K562 (cell line): Measurements from ENCODE around the gene PCCA. TPM values are rescaled to one million over a fixed set of nuclear protein-coding genes. Genes with fewer than 3 reads are reported as not detected.

Experiments used
- ATAC-seq: fragments of 200-7000 bp; cut with Tn5 transposase; 3 replicates; pipeline ENCODE4 v1.9.1; 2020; ENCODE audit warnings: moderate library complexity
- BruUV-seq: library from RNA; stranded (reverse); fragments of 400-500 nt; replicated peaks from 2 replicates; lab custom pipeline; 2021; lab: Mats Ljungman, UMichigan
- CTCF ChIA-PET: fragments of 300-600 bp; formaldehyde crosslinking; extraction: SDS; loops from one replicate; lab custom pipeline; 2021; ENCODE audit warnings: low intra/inter-chr PET ratio; lab: Yijun Ruan, JAX
- POLR2A ChIA-PET: fragments of 300-600, 350-650 bp; sonication (Branson Sonifier 250); formaldehyde crosslinking; extraction: SDS; loops from one replicate; lab custom pipeline; 2021; ENCODE audit warnings: antibody characterized with exemption, inconsistent platforms; lab: Yijun Ruan, JAX
- DNase-seq, 4 experiments: peaks; one replicate each; pipeline versions ENCODE4 v3.0.0 to v3.0.0-alpha.2; 2011 to 2018; ENCODE audit warnings: low spot score in 3 of 4, mixed read lengths in 3 of 4; ENCODE audit errors: extremely low read depth in 1 of 4
- FAIRE-seq: peaks from 2 replicates; lab custom pipeline; 2011; peaks lifted over from hg19 to GRCh38; lab: Jason Lieb, UNC
- H2AFZ ChIP-seq: 2 replicates; pipeline ENCODE4 v1.6.0; 2011; ENCODE audit warnings: low read depth, low read length, control low read depth, inconsistent platforms
- H3K27ac ChIP-seq: fragments of 200-600 bp; 3 replicates; pipeline ENCODE4 v1.8.0; 2011; ENCODE audit warnings: low read depth, mild to moderate bottlenecking, control low read depth, inconsistent platforms, low read length, moderate library complexity, mixed read lengths; ENCODE audit errors: extremely low read depth
- H3K27me3 ChIP-seq, 2 experiments: fragments of 300-600 bp in 1 of 2; 2 replicates in 1 of 2; 3 replicates in 1 of 2; pipeline versions ENCODE4 v1.6.0 to v1.8.0; 2011; ENCODE audit warnings: inconsistent platforms in 2 of 2, low read length in 2 of 2, mild to moderate bottlenecking in 1 of 2, mixed read lengths in 1 of 2, moderate library complexity in 1 of 2; ENCODE audit not compliant: control insufficient read depth in 2 of 2, insufficient read depth in 2 of 2
- H3K36me3 ChIP-seq: fragments of 300-600 bp; 3 replicates; pipeline ENCODE4 v1.8.0; 2011; ENCODE audit warnings: mild to moderate bottlenecking, low read length, inconsistent platforms; ENCODE audit not compliant: control insufficient read depth, insufficient read depth
- H3K4me1 ChIP-seq, 2 experiments: fragments of 200-600 bp in 1 of 2; replicated peaks in 1 of 2; 2 replicates in 1 of 2; 3 replicates in 1 of 2; pipeline versions ENCODE4 v1.5.1 to v1.8.0; 2011; ENCODE audit warnings: inconsistent platforms in 2 of 2, low read length in 2 of 2, mild to moderate bottlenecking in 1 of 2, mixed read lengths in 1 of 2, moderate library complexity in 1 of 2; ENCODE audit not compliant: control insufficient read depth in 2 of 2, insufficient read depth in 2 of 2
- H3K4me2 ChIP-seq: 2 replicates; pipeline ENCODE4 v1.6.1; 2011; ENCODE audit warnings: low read length, control low read depth, inconsistent platforms, mixed read lengths; ENCODE audit not compliant: insufficient read depth
- H3K4me3 ChIP-seq: fragments of 200-600 bp; sonication (generic), shearing (Covaris generic); 2 replicates; pipeline ENCODE4 v1.5.1; 2016; ENCODE audit warnings: control low read depth, inconsistent platforms
- H3K79me2 ChIP-seq: fragments of 200-600 bp; 3 replicates; pipeline ENCODE4 v1.8.0; 2011; ENCODE audit warnings: low read length, inconsistent platforms; ENCODE audit not compliant: control insufficient read depth, insufficient read depth
- H3K9ac ChIP-seq, 2 experiments: 2 replicates each; pipeline versions ENCODE4 v1.6.0 to v1.6.1; 2011; ENCODE audit warnings: low read depth in 2 of 2, low read length in 2 of 2, control low read depth in 1 of 2, inconsistent platforms in 1 of 2, mild to moderate bottlenecking in 1 of 2, mixed read lengths in 1 of 2; ENCODE audit not compliant: insufficient read depth in 1 of 2
- H3K9me1 ChIP-seq: one replicate; pipeline ENCODE4 v1.6.0; 2011; ENCODE audit warnings: inconsistent platforms, mild to moderate bottlenecking, low read length, moderate library complexity; ENCODE audit not compliant: control insufficient read depth, insufficient read depth
- H3K9me3 ChIP-seq: replicated peaks from 2 replicates; pipeline ENCODE4 v1.5.1; 2011; ENCODE audit warnings: low read depth, low read length, inconsistent platforms; ENCODE audit not compliant: control insufficient read depth, insufficient read depth
- H4K20me1 ChIP-seq: replicated peaks from 2 replicates; pipeline ENCODE4 v1.6.1; 2011; ENCODE audit warnings: low read length, inconsistent platforms, mixed read lengths; ENCODE audit not compliant: control insufficient read depth, insufficient read depth
- HEY1 ChIP-seq: fragments of 250-450 bp; sonication (Bioruptor Pico); IDR thresholded peaks from 2 replicates; pipeline ENCODE4 v1.5.0; 2020; ENCODE audit warnings: mild to moderate bottlenecking, moderate library complexity, borderline replicate concordance
- SRSF3 ChIP-seq: fragments of 200-400 bp; formaldehyde crosslinking; IDR thresholded peaks from 2 replicates; pipeline ENCODE4 v1.6.1; 2016; ENCODE audit warnings: mild to moderate bottlenecking, low read length, moderate library complexity; ENCODE audit not compliant: insufficient read depth
- ZNF146 ChIP-seq: IDR thresholded peaks from one replicate; pipeline ENCODE4 v1.6.1; 2018; ENCODE audit warnings: missing compliant biosample characterization; ENCODE audit not compliant: unreplicated experiment
- ZNF212 ChIP-seq: fragments of 450-650 bp; formaldehyde crosslinking; IDR thresholded peaks from 2 replicates; pipeline ENCODE4 v1.4.0; 2020; ENCODE audit warnings: mild to moderate bottlenecking
- ZNF644 ChIP-seq: fragments of 200-800 bp; sonication (Bioruptor generic); IDR thresholded peaks from 2 replicates; pipeline ENCODE4 v1.6.1; 2016; ENCODE audit warnings: low read depth, missing genetic modification characterization, missing compliant biosample characterization
- ZNF766 ChIP-seq: fragments of 200-800 bp; sonication (Bioruptor generic); conservative IDR thresholded peaks from 2 replicates; pipeline ENCODE4 v1.6.1; 2016; ENCODE audit warnings: missing genetic modification characterization, missing compliant biosample characterization
- WGBS: fragments of 100-300 bp; shearing (Covaris generic); methylation state at CpG from one replicate; pipeline ENCODE4 v1.1.6; 2016; ENCODE audit warnings: low coverage, mixed read lengths; ENCODE audit not compliant: insufficient coverage; ENCODE audit errors: missing lambda C conversion rate; 5-methylcytosine and 5-hydroxymethylcytosine counted together
- in situ Hi-C: fragments of 300-500 bp; cut with MboI; formaldehyde crosslinking; loops from 4 replicates; pipeline ENCODE4 v1.15.0; 2018; ENCODE audit warnings: inconsistent platforms, mixed read lengths
- intact Hi-C: fragments of 100-400 bp; cut with micrococcal nuclease; formaldehyde crosslinking; loops from 2 replicates; pipeline ENCODE4 v1.14.2; 2022
- polyA plus RNA-seq, 8 experiments: library from polyadenylated mRNA; depleted of rRNA in 4 of 8; stranded (reverse) in 5 of 8; unstranded in 3 of 8; fragments of >200 nt; fragmentation: Nextera tagmentation in 2 of 8; fragmentation: Illumina TruSeq in 1 of 8; extraction: Ambion mirVana in 2 of 8; extraction: Trizol in 1 of 8; gene quantifications; 2 replicates each; pipeline versions ENCODE4 v1.2.1 to v1.2.3, GENCODE V29; 2011 to 2014; ENCODE audit warnings: inconsistent platforms in 1 of 8, missing spikeins in 1 of 8
- total RNA-seq, 7 experiments: library from RNA; depleted of rRNA in 6 of 7; stranded (reverse); fragments of >200 nt in 6 of 7; fragmentation: Illumina TruSeq in 2 of 7; extraction: Trizol in 2 of 7; gene quantifications; 2 replicates each; pipeline versions ENCODE4 v1.2.1 to v1.2.3, GENCODE V29; 2011 to 2021; ENCODE audit warnings: low replicate concordance in 1 of 7

The PCCA gene
- total and polyA plus RNA-seq, 9 of the 15 experiments (the other 6 are each of a cell fraction or from before 2014, with no cell fraction given), result 5.2 to 14.1 (median 9.7) TPM

- Histone ChIP-seq H2AFZ (no peak overlapping the region), H3K36me3 (no peaks in the 10 kb centered on the region), H3K27ac (no peak overlapping the region), H3K27me3 (no peaks in the 10 kb centered on the region), H3K79me2 (no peaks in the 10 kb centered on the region), H4K20me1 (no peaks in the 10 kb centered on the region), H3K9me3 (no peaks in the 10 kb centered on the region), H3K9me1 (no peaks in the 10 kb centered on the region), H3K4me3 (no peak overlapping the region), H3K4me2 (no peak overlapping the region), H3K9ac (no peak overlapping the region), H3K4me1 (no peaks in the 10 kb centered on the region)
- in situ Hi-C loops (no loop called here), intact Hi-C loops (no loop called here)
- FAIRE-seq (no peak), DNase-seq (no peak), ATAC-seq (no peak)
- TF ChIP-seq SRSF3 (no peak), HEY1 (CRISPR knock-in tag) (no peak), ZNF146 (CRISPR knock-in tag) (peak; percentile 17), ZNF644 (tag) (no peak)
- CTCF ChIA-PET, result no interaction called here
- 4% methylated on average over 2 of the region's 2 CpGs for WGBS
- POLR2A ChIA-PET, result no interaction called here
- no TSS peak for BruUV-seq
Measured at GRCh38 chr13:100212904-100213553, 124.1 kb downstream of the PCCA start.

DNA sequence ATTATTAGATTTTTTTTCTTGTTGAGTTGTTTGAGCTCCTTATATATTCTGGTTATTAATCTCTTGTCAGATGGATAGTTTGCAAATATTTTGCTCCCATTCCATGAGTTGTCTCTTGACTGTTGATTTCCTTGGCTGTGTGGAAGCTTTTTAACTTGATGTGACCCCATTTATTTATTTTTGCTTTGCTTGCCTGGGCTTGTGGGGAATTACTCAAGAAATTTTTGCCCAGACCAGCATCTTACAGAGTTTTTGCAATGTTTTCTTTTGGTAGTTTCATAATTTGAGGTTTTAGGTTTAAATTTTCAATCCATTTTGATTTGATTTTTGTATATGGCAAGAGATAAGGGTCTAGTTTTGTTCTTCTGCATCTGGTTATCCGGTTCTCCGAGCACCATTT lies 124.7 kb downstream of the PCCA start:
- ChIA-PET CTCF (no interaction called here), POLR2A (no interaction called here)
- ATAC-seq (no peak), DNase-seq (no peak), FAIRE-seq (no peak)
- no peak overlapping the region for H3K4me2 ChIP-seq
- H3K9me3 ChIP-seq, result no peaks in the 10 kb centered on the region
- no peak overlapping the region for H3K4me3 ChIP-seq
- no peaks in the 10 kb centered on the region for H3K4me1 ChIP-seq
- no peak for TF ChIP-seq ZNF212 (CRISPR knock-in tag)
- no peak for TF ChIP-seq ZNF766
- no TSS peak for BruUV-seq
- H3K79me2 ChIP-seq, result no peaks in the 10 kb centered on the region
- WGBS, result 90% methylated on average over 2 of the region's 2 CpGs
- intact Hi-C loops, result no loop called here
- no peaks in the 10 kb centered on the region for H3K27me3 ChIP-seq
- no peak overlapping the region for H2AFZ ChIP-seq
- H3K27ac ChIP-seq, result no peak overlapping the region
- H3K36me3 ChIP-seq, result no peaks in the 10 kb centered on the region
- in situ Hi-C loops, result no loop called here
- no peaks in the 10 kb centered on the region for H4K20me1 ChIP-seq
- no peak overlapping the region for H3K9ac ChIP-seq
- no peaks in the 10 kb centered on the region for H3K9me1 ChIP-seq
